ENCODE data around the gene HEATR5B. TPM values are rescaled to one million over a fixed set of nuclear protein-coding genes. Genes with fewer than 3 reads are reported as not detected.

HEATR5B gene
- polyA plus RNA-seq, 1 experiment: 10.4 TPM

DNA sequence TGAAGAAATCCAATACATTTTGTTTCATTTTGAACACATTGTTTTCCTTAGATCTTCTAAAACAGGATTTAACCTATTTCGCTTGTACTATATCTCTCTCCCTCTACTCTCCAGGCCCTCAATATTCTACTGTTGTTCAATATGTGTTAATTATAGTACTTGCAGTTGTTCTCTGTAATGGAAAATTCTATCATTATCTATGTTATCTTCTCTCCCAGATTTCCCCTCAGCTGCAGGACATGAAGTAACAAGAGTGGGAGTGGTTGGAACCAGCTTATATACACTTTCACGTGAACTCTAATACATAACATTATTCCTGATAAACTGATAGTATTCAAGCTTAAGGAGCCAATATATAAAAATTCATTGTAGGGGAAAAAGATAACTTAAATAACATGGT lies 110.9 kb downstream of the HEATR5B start:
- no peak for DNase-seq (ENCODE audit: low read depth)
- CTCF ChIA-PET: no interaction called here

DNA sequence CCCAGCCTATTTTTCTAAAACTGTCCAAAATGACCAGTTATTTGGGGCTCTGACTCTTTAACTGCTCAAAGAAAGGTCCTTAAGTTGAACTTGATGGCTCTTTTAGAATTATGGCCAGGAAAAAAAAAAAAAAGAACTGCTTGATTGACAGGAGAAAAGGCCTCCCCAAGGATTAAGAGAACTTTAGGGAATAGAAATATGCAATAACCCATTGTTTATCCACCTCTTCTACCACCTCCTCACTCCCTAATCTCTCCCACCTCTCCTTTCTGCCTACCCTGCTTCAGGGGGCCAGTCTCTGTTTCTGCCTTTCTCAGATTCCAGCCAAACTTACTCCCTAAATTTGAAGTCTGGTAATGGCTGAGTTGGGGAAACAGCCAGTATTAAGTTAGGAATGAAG lies 112.2 kb downstream of the HEATR5B start:
- no peaks in the 10 kb centered on the region for H3K36me3 ChIP-seq (ENCODE audit: control insufficient read depth, insufficient read depth, low read length)
- no peak for DNase-seq (ENCODE audit: low read depth)
- ChIA-PET POLR2A (no interaction called here), CTCF (no interaction called here)
- TF ChIP-seq, protein P1, sequence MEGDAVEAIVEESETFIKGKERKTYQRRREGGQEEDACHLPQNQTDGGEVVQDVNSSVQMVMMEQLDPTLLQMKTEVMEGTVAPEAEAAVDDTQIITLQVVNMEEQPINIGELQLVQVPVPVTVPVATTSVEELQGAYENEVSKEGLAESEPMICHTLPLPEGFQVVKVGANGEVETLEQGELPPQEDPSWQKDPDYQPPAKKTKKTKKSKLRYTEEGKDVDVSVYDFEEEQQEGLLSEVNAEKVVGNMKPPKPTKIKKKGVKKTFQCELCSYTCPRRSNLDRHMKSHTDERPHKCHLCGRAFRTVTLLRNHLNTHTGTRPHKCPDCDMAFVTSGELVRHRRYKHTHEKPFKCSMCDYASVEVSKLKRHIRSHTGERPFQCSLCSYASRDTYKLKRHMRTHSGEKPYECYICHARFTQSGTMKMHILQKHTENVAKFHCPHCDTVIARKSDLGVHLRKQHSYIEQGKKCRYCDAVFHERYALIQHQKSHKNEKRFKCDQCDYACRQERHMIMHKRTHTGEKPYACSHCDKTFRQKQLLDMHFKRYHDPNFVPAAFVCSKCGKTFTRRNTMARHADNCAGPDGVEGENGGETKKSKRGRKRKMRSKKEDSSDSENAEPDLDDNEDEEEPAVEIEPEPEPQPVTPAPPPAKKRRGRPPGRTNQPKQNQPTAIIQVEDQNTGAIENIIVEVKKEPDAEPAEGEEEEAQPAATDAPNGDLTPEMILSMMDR (IDR thresholded peaks at IDR 0.05; ENCODE audit: insufficient read depth, low read depth, low read length): no peak
- H3K4me3 ChIP-seq (ENCODE audit: low read depth, low read length): no peak overlapping the region
- no peaks in the 10 kb centered on the region for H3K27me3 ChIP-seq (ENCODE audit: control insufficient read depth, insufficient read depth, low read length)

More for the DNA sequence above, 110.9 kb downstream of the HEATR5B start:
- Histone ChIP-seq H3K27me3 (ENCODE audit: control insufficient read depth, insufficient read depth, low read length) (no peaks in the 10 kb centered on the region), H3K4me3 (ENCODE audit: low read depth, low read length) (no peak overlapping the region), H3K36me3 (ENCODE audit: control insufficient read depth, insufficient read depth, low read length) (no peaks in the 10 kb centered on the region)
- POLR2A ChIA-PET: no interaction called here
- TF ChIP-seq, protein P1 (IDR thresholded peaks at IDR 0.05; ENCODE audit: insufficient read depth, low read depth, low read length): no peak

DNA sequence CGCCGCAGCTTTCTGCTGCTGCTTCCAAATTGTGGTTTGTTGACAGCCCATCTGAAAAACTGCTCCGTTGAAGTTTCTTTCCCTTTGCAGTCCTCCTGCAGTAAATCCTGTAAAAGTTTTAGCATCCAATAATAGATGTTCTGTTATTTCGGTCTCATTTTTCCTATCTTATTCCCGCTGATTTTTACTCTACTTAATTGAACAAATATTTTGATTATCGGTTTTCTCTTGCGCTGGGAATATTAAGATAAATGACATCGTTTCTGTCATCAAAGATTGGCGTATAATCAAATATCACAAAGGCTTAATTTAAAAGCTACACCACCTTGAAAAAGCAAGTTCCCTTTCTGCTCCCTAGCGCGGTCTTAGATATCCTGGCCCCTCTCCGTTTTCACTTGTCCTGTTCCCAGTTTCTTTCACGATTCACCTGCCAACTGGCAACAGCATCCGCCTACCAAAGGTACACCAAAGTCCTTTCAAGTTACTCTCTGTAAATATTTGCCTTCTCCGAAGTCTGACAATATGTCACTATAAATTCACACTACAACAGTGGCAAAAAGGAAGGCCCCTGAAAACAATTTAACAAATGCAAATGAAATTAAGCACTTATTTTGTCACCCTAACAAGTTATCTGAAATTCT lies 116.8 kb downstream of the HEATR5B start:
- Histone ChIP-seq H3K4me3 (ENCODE audit: low read depth, low read length) (peak overlapping the region; percentile 59), H3K27me3 (ENCODE audit: control insufficient read depth, insufficient read depth, low read length) (no peaks in the 10 kb centered on the region), H3K36me3 (ENCODE audit: control insufficient read depth, insufficient read depth, low read length) (no peaks in the 10 kb centered on the region)
- TF ChIP-seq, protein P1 (IDR thresholded peaks at IDR 0.05; ENCODE audit: insufficient read depth, low read depth, low read length): no peak
- no peak for DNase-seq (ENCODE audit: low read depth)
- ChIA-PET POLR2A (interaction anchor here (0.7 kb wide), 1 partner anchor 14 kb away, joined by 5 read pairs; no protein-coding TSS in a partner anchor), CTCF (no interaction called here)

DNA sequence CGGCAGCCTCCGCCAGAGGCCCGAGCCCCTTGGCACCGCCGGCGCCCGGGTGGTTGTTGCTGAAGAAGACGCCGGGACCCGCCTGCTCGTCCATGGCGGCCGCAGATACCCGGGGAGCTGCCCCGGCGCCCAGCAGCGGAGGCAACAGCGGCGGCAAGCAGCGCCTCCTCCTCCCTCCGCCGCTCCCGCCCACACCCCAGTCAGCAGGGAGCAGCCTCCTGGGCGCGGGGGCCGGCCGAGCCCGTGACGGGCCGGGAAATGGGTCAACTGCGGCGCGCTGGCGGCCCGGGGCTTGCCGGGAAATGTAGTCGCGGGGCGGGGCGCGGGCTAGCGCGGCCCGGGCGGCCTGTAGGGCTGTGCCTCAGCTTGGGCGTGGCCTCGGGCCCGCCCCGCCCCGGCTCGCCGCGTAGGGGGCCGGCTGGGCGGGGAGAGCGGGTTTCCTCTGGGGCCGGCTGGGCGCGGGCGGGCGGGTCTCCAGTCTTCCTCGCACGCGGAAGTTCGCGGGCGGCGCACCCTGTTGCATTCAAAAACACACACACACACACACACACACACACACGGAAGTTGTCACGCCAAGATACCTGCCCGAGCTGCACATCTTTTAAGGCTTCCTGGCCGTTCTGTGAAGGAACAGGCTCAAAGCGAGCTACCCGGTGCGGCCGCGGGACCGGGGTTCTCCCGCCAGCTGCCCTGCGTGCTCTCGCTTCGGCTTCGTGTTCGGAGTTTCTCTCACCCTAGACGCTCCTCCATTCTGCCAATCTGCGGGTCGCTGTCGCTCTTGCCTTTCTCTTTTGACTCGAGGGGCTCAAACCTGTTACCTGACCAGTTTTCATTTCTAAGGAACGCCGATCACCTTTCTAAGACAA lies 117.6 kb downstream of the HEATR5B start, which contains the start of gene STRN:
STRN (minus strand) TSS at position 167 of the 866 bp plus-strand sequence; CDS start at position 94, 73 bp downstream.
- Histone ChIP-seq H3K4me3 (ENCODE audit: low read depth, low read length) (peak within 1 kb of the TSS; percentile 88), H3K36me3 (ENCODE audit: control insufficient read depth, insufficient read depth, low read length) (no peaks in the 10 kb centered on the region), H3K27me3 (ENCODE audit: control insufficient read depth, insufficient read depth, low read length) (no peaks in the 10 kb centered on the region)
- DNase-seq (ENCODE audit: low read depth): peak; percentile 77
- ChIA-PET CTCF (no interaction called here), POLR2A (interaction anchor here (0.6 to 0.7 kb wide), 2 partner anchors 14 to 45 kb away, joined by 4 to 5 read pairs; no protein-coding TSS in a partner anchor)
- TF ChIP-seq, protein P1 (IDR thresholded peaks at IDR 0.05; ENCODE audit: insufficient read depth, low read depth, low read length): no peak

DNA sequence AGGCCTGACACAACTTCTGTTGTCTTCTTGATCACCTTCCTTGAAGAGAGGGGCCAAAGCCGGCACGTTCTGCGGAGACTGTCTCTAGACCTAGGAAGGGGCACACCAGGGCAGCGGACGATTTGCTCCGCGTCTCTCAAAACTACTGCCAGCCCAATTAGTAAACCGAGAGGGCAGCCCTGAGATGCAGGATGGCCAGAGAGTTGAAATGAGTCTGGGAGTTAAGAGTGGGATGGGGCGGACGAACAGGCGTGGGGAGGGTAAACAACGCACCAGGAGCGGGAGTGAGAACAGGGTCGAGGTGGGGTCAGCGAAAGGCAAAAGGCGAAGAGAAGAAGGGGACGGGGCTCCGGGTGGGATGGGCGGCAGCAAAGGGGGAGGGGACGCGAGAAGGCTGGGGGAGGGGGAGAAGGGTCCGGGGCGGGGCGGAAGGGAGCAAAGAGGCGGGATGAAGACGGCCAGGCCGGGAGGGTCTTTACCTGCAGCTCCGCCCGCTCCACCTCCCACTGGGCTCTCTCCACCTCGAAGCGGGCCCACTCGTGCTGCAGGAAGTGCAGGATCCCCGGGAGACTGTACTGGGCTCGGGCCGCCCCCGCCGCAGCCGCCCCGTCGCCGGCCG lies 118.3 kb downstream of the HEATR5B start:
- POLR2A ChIA-PET: interaction anchor here (0.6 kb wide), 1 partner anchor 45 kb away, joined by 4 read pairs; no protein-coding TSS in a partner anchor
- no peak for DNase-seq (ENCODE audit: low read depth)
- TF ChIP-seq, protein P1 (IDR thresholded peaks at IDR 0.05; ENCODE audit: insufficient read depth, low read depth, low read length): no peak
- Histone ChIP-seq H3K27me3 (ENCODE audit: control insufficient read depth, insufficient read depth, low read length) (no peaks in the 10 kb centered on the region), H3K36me3 (ENCODE audit: control insufficient read depth, insufficient read depth, low read length) (no peaks in the 10 kb centered on the region), H3K4me3 (ENCODE audit: low read depth, low read length) (peak overlapping the region; percentile 88)
- CTCF ChIA-PET: no interaction called here
